C1 segment of cervical spinal cord (tissue), 14 donors: Measurements from ENCODE around the gene KRTAP4-9.
"Not testable (repeated sequence)": the region's sequence is repeated elsewhere in the genome, so short reads cannot be mapped to it uniquely, and the experiment has no call there.

ENCODE experiments used
- DNase-seq, 14 donors: peaks; one replicate each; lab custom pipeline; 2025; lab: John Stamatoyannopoulos, UW

The KRTAP4-9 gene

DNA sequence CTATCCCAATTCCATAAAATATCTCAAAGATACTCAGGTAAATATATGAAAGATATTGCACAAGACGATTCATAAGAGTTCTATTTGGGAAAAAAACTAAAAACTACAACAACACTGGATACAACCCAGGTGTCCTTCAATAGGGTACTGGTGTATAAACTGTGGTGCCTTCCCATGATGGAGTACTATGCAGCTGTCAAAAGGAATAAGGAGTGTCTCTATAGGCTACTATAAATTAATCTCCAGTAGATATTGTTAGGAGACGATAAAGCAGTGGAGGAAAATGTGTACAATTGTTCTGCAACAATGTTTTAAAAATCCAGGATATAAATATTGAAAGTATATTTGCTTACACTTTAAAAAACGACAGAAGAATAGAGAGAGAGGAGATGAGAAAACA is 21.2 kb downstream of the KRTAP4-9 start:
- no peak for DNase-seq

DNA sequence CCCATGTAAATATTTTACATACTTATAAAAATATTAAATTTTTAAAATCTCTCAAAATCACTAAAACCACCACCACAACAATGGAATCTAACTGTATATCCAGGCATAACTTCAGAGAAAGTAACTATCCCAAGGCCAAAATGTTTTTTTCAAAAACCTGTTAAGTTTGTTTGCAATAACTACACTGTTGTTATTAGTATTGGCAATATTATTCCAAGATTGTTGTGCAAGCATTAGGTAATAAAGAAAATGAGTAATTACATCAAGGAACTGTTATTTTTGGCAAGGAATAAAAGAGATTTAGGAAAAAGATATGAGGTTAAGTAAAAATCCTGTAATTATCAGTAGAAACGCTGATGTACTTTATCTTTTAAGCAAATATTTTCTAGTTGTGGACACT is 22.2 kb downstream of the KRTAP4-9 start:
- no peak for DNase-seq

DNA sequence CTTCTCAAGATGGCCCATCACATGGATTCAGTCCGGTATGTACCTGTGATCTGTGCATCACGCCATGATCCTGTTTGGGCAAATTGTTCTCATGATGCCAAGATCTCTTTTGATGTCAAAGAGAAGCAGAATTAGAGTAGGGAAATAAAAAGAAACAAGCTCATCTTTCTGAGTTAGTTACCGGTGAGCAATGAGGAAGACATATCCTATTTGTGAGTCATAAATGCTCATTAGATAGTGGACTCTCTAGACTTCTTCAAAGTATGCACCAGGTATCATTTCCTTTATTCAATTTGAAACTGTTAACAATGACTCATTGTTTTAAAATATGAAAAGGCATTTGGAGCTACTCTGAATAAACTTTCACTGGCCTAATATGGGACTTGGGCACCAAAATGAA is 26.8 kb downstream of the KRTAP4-9 start:
- DNase-seq: no peak

GRCh38 chr17:41133880-41134735 is 28.9 kb downstream of the KRTAP4-9 start:
- no peak for DNase-seq

GRCh38 chr17:41139865-41140264 is 34.7 kb downstream of the KRTAP4-9 start:
- not testable (repeated sequence) for DNase-seq

- DNase-seq: no peak
These were observed 35.4 kb downstream of the KRTAP4-9 start, which contains the start of gene KRTAP4-6 for GRCh38 chr17:41140360-41141131. Gene KRTAP4-6 (minus strand): TSS chr17:41140544. CDS start chr17:41140487, 57 bp downstream.

GRCh38 chr17:41141361-41141760 is 36.2 kb downstream of the KRTAP4-9 start:
- no peak for DNase-seq

DNA sequence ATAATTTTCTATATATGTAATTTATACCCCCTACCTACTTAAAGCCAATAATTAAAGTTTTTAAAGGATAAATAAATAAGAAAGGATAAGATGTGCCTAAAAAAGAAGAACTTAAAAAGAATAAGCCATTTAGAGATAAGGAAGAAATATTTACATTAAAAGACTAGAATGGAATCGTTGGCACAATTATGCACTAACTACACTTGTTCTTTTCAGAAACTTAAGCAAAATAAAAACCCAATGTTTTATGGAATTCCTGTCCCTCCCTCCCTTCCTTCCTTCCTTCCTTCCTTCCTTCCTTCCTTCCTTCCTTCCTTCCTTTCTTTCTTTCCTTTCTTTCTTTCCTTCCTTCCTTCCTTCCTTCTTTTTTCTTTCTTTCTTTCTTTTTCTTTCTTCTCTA is 39.7 kb downstream of the KRTAP4-9 start:
- no peak for DNase-seq

DNA sequence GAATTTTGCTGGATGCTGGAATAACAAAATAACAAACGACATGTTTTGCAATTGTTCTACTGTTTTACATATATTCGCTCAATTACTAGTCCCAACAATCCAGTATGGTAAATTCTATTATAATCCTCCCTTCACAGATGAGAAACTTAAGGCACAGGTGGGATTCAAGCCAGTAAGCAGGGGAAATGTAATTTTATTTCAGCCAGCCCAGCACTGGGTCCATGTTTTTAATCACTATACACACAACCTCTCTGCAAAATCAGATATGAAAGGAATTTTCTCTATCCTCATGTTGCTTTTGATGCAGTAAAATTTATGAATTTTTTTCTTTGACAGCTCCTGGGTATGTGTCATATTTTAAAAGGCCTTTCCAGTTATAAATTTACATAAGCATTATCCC is 40.1 kb downstream of the KRTAP4-9 start:
- no peak for DNase-seq

DNA sequence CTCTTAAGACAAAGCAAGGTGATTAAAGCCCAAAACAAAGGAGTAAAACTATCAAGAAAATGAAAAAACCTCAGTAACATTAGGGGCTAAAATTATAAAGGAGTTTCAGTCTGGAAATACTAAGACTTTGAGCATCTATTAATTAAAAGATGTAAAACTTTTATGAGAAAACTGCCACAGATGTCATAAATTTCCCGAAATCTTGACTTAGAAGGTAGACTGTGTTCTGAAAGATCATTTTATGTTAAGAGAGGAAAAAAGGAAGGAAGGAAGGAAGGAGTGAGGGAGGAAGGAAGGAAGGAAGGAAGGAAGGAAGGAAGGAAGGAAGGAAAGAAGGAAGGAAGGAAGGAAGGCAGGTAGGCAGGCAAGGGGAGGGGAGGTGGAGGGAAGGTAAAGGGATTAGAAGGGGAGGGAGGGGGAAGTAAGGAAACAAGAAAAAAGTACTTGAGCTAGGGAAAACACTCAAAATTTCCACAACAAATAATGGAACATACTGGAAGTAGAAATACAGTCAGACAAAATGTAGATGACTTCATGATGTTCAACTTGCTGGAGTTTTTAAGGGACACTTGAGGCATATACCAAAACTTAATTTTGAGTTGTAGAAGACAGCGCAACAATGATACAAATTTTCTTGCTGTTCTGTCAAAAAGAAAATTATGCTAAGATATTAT is 42.5 kb downstream of the KRTAP4-9 start:
- DNase-seq: no peak

- not testable (repeated sequence) for DNase-seq
These were observed 43.9 kb downstream of the KRTAP4-9 start for GRCh38 chr17:41148971-41149651.

- no peak for DNase-seq
These were observed 44.4 kb downstream of the KRTAP4-9 start, which contains the start of gene KRTAP4-5 for GRCh38 chr17:41149652-41149985. Gene KRTAP4-5 (minus strand): TSS chr17:41149825. CDS start chr17:41149767, 58 bp downstream.

DNA sequence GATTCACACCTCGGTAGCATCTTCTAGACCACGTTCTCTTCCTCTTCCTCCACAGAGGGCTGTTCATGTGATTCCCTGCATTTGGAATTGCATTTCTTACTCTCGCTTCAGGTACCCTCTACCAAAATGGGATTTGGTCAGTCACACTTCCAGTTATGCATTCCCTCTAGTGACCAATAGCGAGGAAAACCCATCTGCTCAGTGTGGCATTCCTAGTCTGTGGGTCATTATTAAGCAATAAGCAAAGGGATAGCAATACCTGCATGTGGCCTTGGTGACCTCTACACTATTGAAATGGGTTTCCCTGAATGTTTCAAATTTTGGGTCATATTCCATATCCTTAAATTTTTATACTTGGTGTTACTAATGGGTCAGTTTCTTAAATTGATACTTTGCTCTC is 44.8 kb downstream of the KRTAP4-9 start:
- DNase-seq: no peak

- DNase-seq: no peak
These were observed 46.3 kb downstream of the KRTAP4-9 start for GRCh38 chr17:41151525-41151924.

- DNase-seq: peak in 3 of 14 donors; percentile 0 to 10 (median 6)
These were observed 48.7 kb downstream of the KRTAP4-9 start for GRCh38 chr17:41153856-41154255.
